ENCODE results near the gene BTF3L4. TPM values are rescaled to one million over a fixed set of nuclear protein-coding genes. Genes with fewer than 3 reads are reported as not detected.

BTF3L4 gene
- total RNA-seq, 2 experiments from 2014 or later = 25.5 to 49.0 TPM

DNA sequence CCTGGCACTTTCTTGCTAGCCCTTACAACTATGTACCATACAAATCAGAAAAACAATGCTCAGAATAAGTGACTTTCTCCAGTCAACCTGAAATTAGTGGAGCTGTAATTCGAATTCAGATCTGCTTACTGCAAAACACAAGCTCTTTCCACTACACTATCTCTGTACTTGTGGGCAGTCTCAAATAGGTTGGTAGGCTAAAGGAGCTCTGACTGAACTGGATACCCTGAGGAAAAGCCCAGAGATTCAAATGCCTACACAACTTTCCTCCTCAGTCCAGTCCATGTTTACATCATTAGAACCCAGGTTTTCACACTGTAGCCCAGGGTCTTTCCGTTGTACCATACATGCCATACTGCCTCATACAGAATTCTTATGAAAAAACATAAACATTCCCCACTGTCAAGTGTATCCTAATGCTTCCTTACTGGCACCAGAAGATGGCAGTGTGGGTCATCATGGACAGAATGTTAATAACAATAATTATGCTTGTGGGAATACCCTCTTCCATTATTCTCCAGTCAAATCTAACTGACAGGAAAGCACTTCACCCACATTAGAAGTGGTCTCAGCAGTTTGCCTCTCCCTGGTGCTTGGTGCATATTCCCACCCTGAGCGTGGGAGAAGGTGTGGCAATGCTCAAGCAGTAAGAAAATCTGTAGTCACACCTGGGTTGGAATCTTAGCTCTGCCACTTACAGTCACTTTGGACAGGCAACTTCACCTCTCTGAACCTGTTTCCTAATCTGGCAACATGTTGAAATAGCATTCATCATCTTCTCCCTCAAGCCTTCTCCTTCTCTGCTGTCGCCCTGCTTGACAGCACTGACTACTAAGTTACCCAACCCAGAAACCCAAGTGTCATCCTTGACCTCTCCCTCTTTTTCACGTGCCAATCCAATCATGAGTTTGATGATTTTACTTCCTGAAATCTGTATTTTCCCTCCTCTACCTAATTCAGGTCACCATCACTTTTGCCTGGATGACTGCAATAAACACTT is 71.4 kb downstream of the BTF3L4 start:
- H3K9me3 ChIP-seq (ENCODE audit: low read length) = no peaks in the 10 kb centered on the region
- no peak overlapping the region for H3K4me2 ChIP-seq (ENCODE audit: low read length)
- H4K20me1 ChIP-seq (ENCODE audit: insufficient read depth, low read length) = no peaks in the 10 kb centered on the region
- no peaks in the 10 kb centered on the region for H3K9me2 ChIP-seq (ENCODE audit: insufficient read depth, low read length)
- H3K4me3 ChIP-seq (ENCODE audit: low read depth, low read length, poor library complexity, severe bottlenecking) = no peak overlapping the region
- no peaks in the 10 kb centered on the region for H3K4me1 ChIP-seq (ENCODE audit: insufficient read depth, low read length, poor library complexity, severe bottlenecking)
- no peak overlapping the region for H2AFZ ChIP-seq (ENCODE audit: low read length)
- POLR2A ChIA-PET = interaction anchor here (0.6 kb wide), 1 partner anchor 314 kb away, joined by 7 read pairs; no protein-coding TSS in a partner anchor
- no TSS peak for BruUV-seq (replicated peaks)
- CTCF ChIA-PET (ENCODE audit: unreplicated experiment) = interaction anchor here (0.6 kb wide), 1 partner anchor 621 kb away, joined by 3 read pairs; no protein-coding TSS in a partner anchor
- H3K27ac ChIP-seq (ENCODE audit: low read depth, low read length, poor library complexity, severe bottlenecking) = no peak overlapping the region
- TF ChIP-seq, protein P1, sequence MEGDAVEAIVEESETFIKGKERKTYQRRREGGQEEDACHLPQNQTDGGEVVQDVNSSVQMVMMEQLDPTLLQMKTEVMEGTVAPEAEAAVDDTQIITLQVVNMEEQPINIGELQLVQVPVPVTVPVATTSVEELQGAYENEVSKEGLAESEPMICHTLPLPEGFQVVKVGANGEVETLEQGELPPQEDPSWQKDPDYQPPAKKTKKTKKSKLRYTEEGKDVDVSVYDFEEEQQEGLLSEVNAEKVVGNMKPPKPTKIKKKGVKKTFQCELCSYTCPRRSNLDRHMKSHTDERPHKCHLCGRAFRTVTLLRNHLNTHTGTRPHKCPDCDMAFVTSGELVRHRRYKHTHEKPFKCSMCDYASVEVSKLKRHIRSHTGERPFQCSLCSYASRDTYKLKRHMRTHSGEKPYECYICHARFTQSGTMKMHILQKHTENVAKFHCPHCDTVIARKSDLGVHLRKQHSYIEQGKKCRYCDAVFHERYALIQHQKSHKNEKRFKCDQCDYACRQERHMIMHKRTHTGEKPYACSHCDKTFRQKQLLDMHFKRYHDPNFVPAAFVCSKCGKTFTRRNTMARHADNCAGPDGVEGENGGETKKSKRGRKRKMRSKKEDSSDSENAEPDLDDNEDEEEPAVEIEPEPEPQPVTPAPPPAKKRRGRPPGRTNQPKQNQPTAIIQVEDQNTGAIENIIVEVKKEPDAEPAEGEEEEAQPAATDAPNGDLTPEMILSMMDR (conservative IDR thresholded peaks at IDR 0.05; ENCODE audit: low read length) = peak; percentile 81
- no peak for TF ChIP-seq EZH2phosphoT487 (IDR thresholded peaks at IDR 0.05; ENCODE audit: borderline replicate concordance, low read depth, low read length)
- peak; percentile 43 for DNase-seq (ENCODE audit: low spot score)
- H3K79me2 ChIP-seq (ENCODE audit: insufficient read depth, low read depth, low read length) = no peaks in the 10 kb centered on the region
- no peaks in the 10 kb centered on the region for H3K36me3 ChIP-seq (ENCODE audit: insufficient read depth, low read length)
- intact Hi-C loops (cut with micrococcal nuclease; ENCODE audit: unreplicated experiment) = loop anchor here (2.0 to 5.0 kb wide), 2 partner anchors 169 to 560 kb away; no protein-coding TSS in a partner anchor

DNA sequence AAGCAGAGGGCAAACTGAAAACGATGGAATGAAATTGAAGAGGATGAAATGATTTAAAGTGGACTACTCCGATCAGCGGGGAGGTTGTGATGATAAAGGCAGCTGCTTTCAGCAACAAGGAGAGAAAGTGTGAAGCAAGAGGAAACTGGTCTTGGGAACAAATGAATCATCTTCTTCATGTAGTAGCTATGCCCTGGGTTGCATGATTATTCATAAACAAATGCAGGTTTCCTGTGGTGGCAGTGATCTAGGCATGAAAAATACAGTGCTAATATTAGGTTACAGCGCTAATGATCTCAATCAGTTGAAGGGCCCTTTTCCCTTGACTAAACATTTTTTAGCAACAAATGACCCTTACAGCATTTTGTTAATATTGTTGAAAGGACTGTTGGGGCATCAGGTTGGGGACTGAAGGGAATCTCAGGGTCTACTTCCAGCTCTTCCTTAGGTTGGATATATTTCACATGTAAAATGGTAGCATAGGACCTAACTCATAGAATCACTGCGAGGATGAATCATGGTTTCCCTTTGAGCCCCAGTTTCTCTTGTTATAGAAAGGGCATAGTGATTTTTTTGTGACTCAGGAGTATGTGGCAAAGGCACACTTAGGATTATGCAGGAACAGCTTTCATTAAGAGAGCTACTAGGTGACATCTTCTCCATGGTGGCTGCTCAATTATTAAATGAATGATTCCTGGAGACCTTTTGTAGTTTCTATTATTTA is 83.9 kb downstream of the BTF3L4 start:
- CTCF ChIA-PET (ENCODE audit: unreplicated experiment) = interaction anchor here (0.6 kb wide), 1 partner anchor 888 kb away, joined by 3 read pairs; no protein-coding TSS in a partner anchor
- no TSS peak for BruUV-seq (replicated peaks)
- Histone ChIP-seq H3K36me3 (ENCODE audit: insufficient read depth, low read length) (no peaks in the 10 kb centered on the region), H3K9me3 (ENCODE audit: low read length) (no peaks in the 10 kb centered on the region), H3K4me1 (ENCODE audit: insufficient read depth, low read length, poor library complexity, severe bottlenecking) (peaks cover 30% of the 10 kb centered on the region), H3K4me2 (ENCODE audit: low read length) (peak overlapping the region; percentile 37), H3K79me2 (ENCODE audit: insufficient read depth, low read depth, low read length) (peaks cover 11% of the 10 kb centered on the region; the same call in 1 of the 2 replicates), H4K20me1 (ENCODE audit: insufficient read depth, low read length) (no peaks in the 10 kb centered on the region), H2AFZ (ENCODE audit: low read length) (peak overlapping the region; percentile 97; the same call in 1 of the 2 replicates), H3K9me2 (ENCODE audit: insufficient read depth, low read length) (no peaks in the 10 kb centered on the region), H3K27ac (ENCODE audit: low read depth, low read length, poor library complexity, severe bottlenecking) (no peak overlapping the region), H3K4me3 (ENCODE audit: low read depth, low read length, poor library complexity, severe bottlenecking) (no peak overlapping the region)
- TF ChIP-seq EZH2phosphoT487 (IDR thresholded peaks at IDR 0.05; ENCODE audit: borderline replicate concordance, low read depth, low read length) = no peak
- TF ChIP-seq, protein P1 (conservative IDR thresholded peaks at IDR 0.05; ENCODE audit: low read length) = no peak
- intact Hi-C loops (cut with micrococcal nuclease; ENCODE audit: unreplicated experiment) = loop anchor here (5.0 kb wide), 1 partner anchor 157 kb away; no protein-coding TSS in a partner anchor
- peak; percentile 19 for DNase-seq (ENCODE audit: low spot score)
- POLR2A ChIA-PET = no interaction called here

Other genes starting within 250 kb of the BTF3L4 start
- gene NRDC, start 177.6 kb upstream of the BTF3L4 start, total RNA-seq (2014; rRNA removed; shearing (Covaris generic)) = 48.0 TPM in 2 replicates
- 156 and 162 TPM in 2 replicates for gene NRDC, start 177.6 kb upstream of the BTF3L4 start, total RNA-seq (2022)
- gene RAB3B, start 65.6 kb upstream of the BTF3L4 start, total RNA-seq (2014; rRNA removed; shearing (Covaris generic)) = 0.03 and 0.05 TPM in 2 replicates
- gene RAB3B, start 65.6 kb upstream of the BTF3L4 start, total RNA-seq (2022) = not detected in 2 replicates
- 15.8 and 16.4 TPM in 2 replicates for gene KTI12, start 22.5 kb upstream of the BTF3L4 start, total RNA-seq (2014; rRNA removed; shearing (Covaris generic))
- gene KTI12, start 22.5 kb upstream of the BTF3L4 start, total RNA-seq (2022) = 16.8 and 16.9 TPM in 2 replicates
- 26.6 and 28.5 TPM in 2 replicates for gene TXNDC12, start 1.1 kb upstream of the BTF3L4 start, total RNA-seq (2014; rRNA removed; shearing (Covaris generic))
- gene TXNDC12, start 1.1 kb upstream of the BTF3L4 start, total RNA-seq (2022) = 38.2 and 40.5 TPM in 2 replicates
- gene ZFYVE9, start 85.8 kb downstream of the BTF3L4 start, total RNA-seq (2014; rRNA removed; shearing (Covaris generic)) = 5.6 and 9.4 TPM in 2 replicates
- gene ZFYVE9, start 85.8 kb downstream of the BTF3L4 start, total RNA-seq (2022) = 3.7 and 4.0 TPM in 2 replicates

Measured in OCI-LY7 (cell line).